Keratinocyte (primary cell): Measurements from ENCODE around the gene PMEPA1. TPM values are rescaled to one million over a fixed set of nuclear protein-coding genes. Genes with fewer than 3 reads are reported as not detected.
A peak's percentile ranks its signal among the peaks of the same experiment; 100 is the strongest.

Experiments used
- DNase-seq: peaks from one replicate; pipeline ENCODE4 v3.0.0-alpha.2; 2011; ENCODE audit warnings: low read depth, missing footprints, low spot score
- FAIRE-seq: peaks from 2 replicates; lab custom pipeline; 2011; peaks lifted over from hg19 to GRCh38; lab: Jason Lieb, UNC
- H2AFZ ChIP-seq: 2 replicates; pipeline ENCODE4 v1.6.0; 2012; ENCODE audit warnings: low read length, control low read depth, inconsistent platforms; ENCODE audit not compliant: control insufficient read depth
- H3K27ac ChIP-seq: 2 replicates; pipeline ENCODE4 v1.5.1; 2011; ENCODE audit warnings: low read length; ENCODE audit not compliant: control insufficient read depth, insufficient read depth
- H3K27me3 ChIP-seq: 3 replicates; pipeline ENCODE4 v1.6.0; 2011; ENCODE audit warnings: low read length; ENCODE audit not compliant: control insufficient read depth, insufficient read depth; ENCODE audit errors: extremely low read depth
- H3K36me3 ChIP-seq, 2 experiments: 2 replicates in 1 of 2; 3 replicates in 1 of 2; pipeline ENCODE4 v1.5.1; 2011; ENCODE audit warnings: low read length in 2 of 2, mild to moderate bottlenecking in 1 of 2; ENCODE audit not compliant: control insufficient read depth in 2 of 2, insufficient read depth in 2 of 2; ENCODE audit errors: extremely low read depth in 1 of 2
- H3K4me1 ChIP-seq: 3 replicates; pipeline ENCODE4 v1.5.1; 2011; ENCODE audit warnings: low read length; ENCODE audit not compliant: control insufficient read depth, insufficient read depth; ENCODE audit errors: extremely low read depth
- H3K4me2 ChIP-seq: 3 replicates; pipeline ENCODE4 v1.6.0; 2011; ENCODE audit warnings: low read depth, low read length; ENCODE audit not compliant: control insufficient read depth, insufficient read depth; ENCODE audit errors: extremely low read depth
- H3K4me3 ChIP-seq, 3 experiments: fragments of 200-600 bp in 1 of 3; sonication (generic) in 1 of 3; 2 replicates in 2 of 3; 3 replicates in 1 of 3; pipeline ENCODE4 v1.5.1; 2011 to 2016; ENCODE audit warnings: low read length in 3 of 3, mild to moderate bottlenecking in 3 of 3, control low read depth in 2 of 3, inconsistent platforms in 1 of 3, low read depth in 1 of 3, mixed read lengths in 1 of 3, mixed run types in 1 of 3, moderate library complexity in 1 of 3; ENCODE audit not compliant: control insufficient read depth in 2 of 3, insufficient read depth in 2 of 3; ENCODE audit errors: extremely low read depth in 1 of 3
- H3K79me2 ChIP-seq: 2 replicates; pipeline ENCODE4 v1.6.0; 2012; ENCODE audit warnings: low read length; ENCODE audit not compliant: control insufficient read depth, insufficient read depth
- H3K9ac ChIP-seq: 3 replicates; pipeline ENCODE4 v1.6.0; 2011; ENCODE audit warnings: low read length; ENCODE audit not compliant: control insufficient read depth, insufficient read depth; ENCODE audit errors: extremely low read depth
- H3K9me1 ChIP-seq: 3 replicates; pipeline ENCODE4 v1.6.0; 2011; ENCODE audit warnings: low read length; ENCODE audit not compliant: control insufficient read depth, insufficient read depth; ENCODE audit errors: extremely low read depth
- H3K9me3 ChIP-seq: 2 replicates; pipeline ENCODE4 v1.5.1; 2012; ENCODE audit warnings: low read depth, low read length; ENCODE audit not compliant: control insufficient read depth
- H4K20me1 ChIP-seq: 3 replicates; pipeline ENCODE4 v1.6.0; 2011; ENCODE audit warnings: low read length; ENCODE audit not compliant: control insufficient read depth, insufficient read depth; ENCODE audit errors: extremely low read depth
- EZH2 ChIP-seq: IDR thresholded peaks from one replicate; pipeline ENCODE4 v1.6.1; 2012; ENCODE audit warnings: inconsistent platforms, mild to moderate bottlenecking, low read length, moderate library complexity
- dilution Hi-C: fragments of 300-500 bp; cut with MboI; formaldehyde crosslinking; loops from one replicate; pipeline ENCODE4 v1.7.0; 2020; ENCODE audit warnings: low sequenced_read_pairs; ENCODE audit not compliant: extremely low pct_ligation_motif_present
- polyA plus RNA-seq, 5 experiments: library from polyadenylated mRNA; depleted of rRNA in 3 of 5; stranded (reverse) in 3 of 5; stranded (forward) in 1 of 5; unstranded in 1 of 5; fragments of >200 nt; gene quantifications; 1 replicate in 1 of 5; 2 replicates in 3 of 5; 3 replicates in 1 of 5; pipeline versions ENCODE4 v1.2.1 to v1.2.3, GENCODE V29; 2011 to 2012; ENCODE audit warnings: missing spikeins in 2 of 5, low read depth in 1 of 5, low replicate concordance in 1 of 5
- TF ChIP-seq, protein P1 (sequence below), 3 experiments: IDR thresholded peaks in 1 of 3; conservative IDR thresholded peaks in 1 of 3; optimal IDR thresholded peaks in 1 of 3; 2 replicates in 2 of 3; 3 replicates in 1 of 3; pipeline versions ENCODE3 to v1.5.1; 2011; ENCODE audit warnings: low read length in 3 of 3, mild to moderate bottlenecking in 3 of 3, moderate library complexity in 2 of 3, control low read depth in 1 of 3, inconsistent platforms in 1 of 3; ENCODE audit not compliant: insufficient read depth in 2 of 3; ENCODE audit errors: extremely low read depth in 1 of 3

Gene PMEPA1
- polyA plus RNA-seq, 1 donor (not counting 4 experiments of a cell fraction or from before 2014, with no cell fraction given), result 29.0 TPM

DNA sequence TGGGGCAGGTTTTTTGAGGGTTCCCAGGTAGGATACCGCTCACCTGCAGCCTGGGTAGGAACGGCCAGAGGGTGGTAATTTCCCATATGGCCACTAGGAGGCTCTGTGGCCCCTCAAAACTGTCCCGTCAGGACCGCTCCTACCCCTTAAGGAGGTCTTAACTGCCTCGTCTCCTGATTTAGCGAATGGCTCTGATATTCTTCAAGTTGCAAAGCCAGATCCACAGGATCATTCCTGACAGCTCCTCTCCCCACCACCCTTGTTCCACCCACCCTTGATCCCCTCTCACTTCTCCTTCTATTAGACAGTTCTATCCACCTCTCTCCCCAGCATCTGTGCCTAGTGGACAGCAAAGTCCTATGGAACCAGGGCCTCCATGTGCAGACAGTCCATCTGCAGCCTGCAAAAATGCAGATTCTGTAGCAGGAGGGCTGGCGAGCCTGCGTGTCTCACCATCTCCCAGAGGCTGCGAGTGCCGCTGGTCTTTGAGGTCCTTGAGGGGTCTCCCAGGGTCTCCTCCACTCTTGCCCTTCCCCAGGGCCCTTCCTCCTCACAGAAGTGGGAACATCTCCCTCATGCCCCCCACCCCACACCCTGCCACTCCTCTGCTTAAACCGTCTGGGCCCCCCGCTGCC is 55.3 kb downstream of the PMEPA1 start:
- H3K36me3 ChIP-seq, result peaks cover 47 to 63% of the 10 kb centered on the region in 2 experiments

DNA sequence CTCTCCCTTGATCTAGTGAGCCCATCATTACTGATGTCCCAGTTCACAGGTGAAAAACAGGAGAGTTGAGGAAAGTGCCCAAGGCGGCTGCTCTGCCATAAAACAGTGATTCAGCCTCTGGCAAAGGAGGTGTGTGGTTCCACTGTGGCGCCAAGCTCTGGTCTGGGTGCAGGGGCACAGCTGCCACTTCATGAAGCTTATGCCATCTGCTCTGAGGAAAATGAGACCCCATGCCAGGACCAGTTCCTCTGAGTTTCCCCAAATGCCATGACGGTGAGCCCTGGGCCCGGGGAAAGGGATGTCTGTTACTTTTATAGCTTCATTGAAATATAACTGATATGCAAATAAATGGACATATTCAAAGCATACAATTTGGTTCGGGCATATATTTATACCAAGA is 55.9 kb downstream of the PMEPA1 start:
- no peak overlapping the region for H2AFZ ChIP-seq
- H3K27ac ChIP-seq, result no peak overlapping the region
- DNase-seq (no peak), FAIRE-seq (no peak)
- H3K79me2 ChIP-seq, result peaks cover 22% of the 10 kb centered on the region
- no peak overlapping the region for H3K9ac ChIP-seq
- H3K36me3 ChIP-seq, result peaks cover 47 to 58% of the 10 kb centered on the region in 2 experiments
- no peak for TF ChIP-seq EZH2
- TF ChIP-seq, protein P1, sequence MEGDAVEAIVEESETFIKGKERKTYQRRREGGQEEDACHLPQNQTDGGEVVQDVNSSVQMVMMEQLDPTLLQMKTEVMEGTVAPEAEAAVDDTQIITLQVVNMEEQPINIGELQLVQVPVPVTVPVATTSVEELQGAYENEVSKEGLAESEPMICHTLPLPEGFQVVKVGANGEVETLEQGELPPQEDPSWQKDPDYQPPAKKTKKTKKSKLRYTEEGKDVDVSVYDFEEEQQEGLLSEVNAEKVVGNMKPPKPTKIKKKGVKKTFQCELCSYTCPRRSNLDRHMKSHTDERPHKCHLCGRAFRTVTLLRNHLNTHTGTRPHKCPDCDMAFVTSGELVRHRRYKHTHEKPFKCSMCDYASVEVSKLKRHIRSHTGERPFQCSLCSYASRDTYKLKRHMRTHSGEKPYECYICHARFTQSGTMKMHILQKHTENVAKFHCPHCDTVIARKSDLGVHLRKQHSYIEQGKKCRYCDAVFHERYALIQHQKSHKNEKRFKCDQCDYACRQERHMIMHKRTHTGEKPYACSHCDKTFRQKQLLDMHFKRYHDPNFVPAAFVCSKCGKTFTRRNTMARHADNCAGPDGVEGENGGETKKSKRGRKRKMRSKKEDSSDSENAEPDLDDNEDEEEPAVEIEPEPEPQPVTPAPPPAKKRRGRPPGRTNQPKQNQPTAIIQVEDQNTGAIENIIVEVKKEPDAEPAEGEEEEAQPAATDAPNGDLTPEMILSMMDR (optimal IDR thresholded peaks at IDR 0.05 in 1 of 3, IDR thresholded peaks at IDR 0.05 in 1 of 3, conservative IDR thresholded peaks at IDR 0.05 in 1 of 3; ENCODE audit: extremely low read depth in 1 of 3, insufficient read depth in 2 of 3, low read length in 3 of 3), result no peak
- H3K4me2 ChIP-seq, result no peak overlapping the region
- H3K9me1 ChIP-seq, result peaks cover 2% of the 10 kb centered on the region
- dilution Hi-C loops, result no loop called here
- no peaks in the 10 kb centered on the region for H3K27me3 ChIP-seq
- H3K9me3 ChIP-seq, result no peaks in the 10 kb centered on the region
- H3K4me1 ChIP-seq, result peaks cover 17% of the 10 kb centered on the region
- H4K20me1 ChIP-seq, result peaks cover 27% of the 10 kb centered on the region
- H3K4me3 ChIP-seq, result no peak overlapping the region

More for the DNA sequence above, 55.3 kb downstream of the PMEPA1 start:
- H3K27me3 ChIP-seq, result no peaks in the 10 kb centered on the region
- H3K9ac ChIP-seq, result no peak overlapping the region
- no peaks in the 10 kb centered on the region for H3K9me3 ChIP-seq
- H3K9me1 ChIP-seq, result peaks cover 4% of the 10 kb centered on the region
- no peak for TF ChIP-seq EZH2
- TF ChIP-seq, protein P1 (optimal IDR thresholded peaks at IDR 0.05 in 1 of 3, IDR thresholded peaks at IDR 0.05 in 1 of 3, conservative IDR thresholded peaks at IDR 0.05 in 1 of 3; ENCODE audit: extremely low read depth in 1 of 3, insufficient read depth in 2 of 3, low read length in 3 of 3), result peak; percentile 80 to 89 (median 88)
- dilution Hi-C loops, result no loop called here
- H3K4me2 ChIP-seq, result no peak overlapping the region
- H3K79me2 ChIP-seq, result peaks cover 26% of the 10 kb centered on the region
- no peak overlapping the region for H2AFZ ChIP-seq
- H3K27ac ChIP-seq, result no peak overlapping the region
- peak; percentile 86 for FAIRE-seq
- no peak for DNase-seq
- no peak overlapping the region for H3K4me3 ChIP-seq
- peaks cover 23% of the 10 kb centered on the region for H3K4me1 ChIP-seq
- H4K20me1 ChIP-seq, result peaks cover 27% of the 10 kb centered on the region
